ENCODE results near the gene LSM12.
A peak's percentile ranks its signal among the peaks of the same experiment; 100 is the strongest.

Gene LSM12

DNA sequence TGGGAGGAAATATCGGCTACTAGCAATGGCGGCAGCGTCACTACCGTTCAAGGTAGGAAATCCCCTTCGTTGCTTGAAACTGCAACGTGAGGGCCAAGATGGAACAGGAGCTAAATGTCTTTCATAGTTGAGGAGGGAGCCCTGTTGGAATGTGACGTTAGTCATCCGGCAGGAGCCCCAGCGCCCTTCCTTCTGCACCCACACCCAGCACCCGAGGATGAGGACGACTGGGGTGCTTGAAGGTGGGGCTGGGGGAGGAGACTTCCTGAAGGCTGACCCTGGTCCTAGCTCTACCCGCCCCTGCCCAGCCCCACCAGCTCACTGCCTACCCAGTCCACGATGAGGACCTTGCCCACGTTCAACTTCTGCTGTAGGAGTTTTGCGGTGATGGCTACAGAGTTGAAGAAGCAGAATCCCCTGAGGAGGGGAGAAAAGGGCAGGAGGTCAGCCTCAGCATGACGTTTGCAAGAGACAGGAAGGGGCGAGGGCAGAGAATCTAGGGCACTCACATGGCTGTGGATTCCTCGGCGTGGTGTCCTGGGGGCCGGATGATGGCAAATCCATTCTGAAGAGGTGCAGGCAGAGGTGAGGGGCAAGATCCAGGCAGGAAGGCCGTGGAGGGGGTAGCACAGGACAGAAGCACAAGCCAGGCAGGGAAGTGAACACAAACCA, 15.9 kb upstream of the LSM12 start:
- Histone ChIP-seq H3K9ac (ENCODE audit: low read length) (no peak overlapping the region), H3K27me3 (ENCODE audit: control insufficient read depth, insufficient read depth, low read length) (no peaks in the 10 kb centered on the region), H3K36me3 (ENCODE audit: control insufficient read depth, insufficient read depth, low read length) (peaks cover 70% of the 10 kb centered on the region), H3K4me1 (ENCODE audit: control insufficient read depth, insufficient read depth, low read length) (peaks cover 32% of the 10 kb centered on the region), H3K27ac (ENCODE audit: low read depth, low read length) (no peak overlapping the region), H3K4me3 (ENCODE audit: low read depth, low read length) (no peak overlapping the region), H3K9me3 (ENCODE audit: control insufficient read depth, insufficient read depth, low read depth, low read length) (no peaks in the 10 kb centered on the region)

DNA sequence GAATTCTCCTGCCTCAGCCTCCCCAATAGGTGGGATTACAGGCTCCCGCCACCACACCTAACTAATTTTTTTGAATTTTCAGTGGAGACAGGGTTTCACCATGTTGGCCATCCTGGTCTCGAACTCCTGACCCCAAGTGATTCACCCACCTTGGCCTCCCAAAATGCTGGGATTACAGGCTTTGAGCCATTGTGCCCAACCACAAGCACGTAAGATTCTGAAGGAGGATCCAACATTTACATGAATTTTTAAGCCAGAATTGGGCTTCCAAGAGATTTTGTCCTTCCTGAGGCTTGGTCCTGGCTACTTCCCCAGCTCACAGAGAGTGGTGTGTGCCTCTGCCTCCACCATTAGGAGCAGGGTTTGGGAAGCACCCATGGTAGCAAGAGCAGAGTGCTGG, 15.2 kb upstream of the LSM12 start:
- H3K27me3 ChIP-seq (ENCODE audit: control insufficient read depth, insufficient read depth, low read length): no peaks in the 10 kb centered on the region
- no peaks in the 10 kb centered on the region for H3K9me3 ChIP-seq (ENCODE audit: control insufficient read depth, insufficient read depth, low read depth, low read length)
- no peak overlapping the region for H3K9ac ChIP-seq (ENCODE audit: low read length)
- no peak overlapping the region for H3K4me3 ChIP-seq (ENCODE audit: low read depth, low read length)
- peaks cover 78% of the 10 kb centered on the region for H3K36me3 ChIP-seq (ENCODE audit: control insufficient read depth, insufficient read depth, low read length)
- no peak overlapping the region for H3K27ac ChIP-seq (ENCODE audit: low read depth, low read length)
- peaks cover 27% of the 10 kb centered on the region for H3K4me1 ChIP-seq (ENCODE audit: control insufficient read depth, insufficient read depth, low read length)

DNA sequence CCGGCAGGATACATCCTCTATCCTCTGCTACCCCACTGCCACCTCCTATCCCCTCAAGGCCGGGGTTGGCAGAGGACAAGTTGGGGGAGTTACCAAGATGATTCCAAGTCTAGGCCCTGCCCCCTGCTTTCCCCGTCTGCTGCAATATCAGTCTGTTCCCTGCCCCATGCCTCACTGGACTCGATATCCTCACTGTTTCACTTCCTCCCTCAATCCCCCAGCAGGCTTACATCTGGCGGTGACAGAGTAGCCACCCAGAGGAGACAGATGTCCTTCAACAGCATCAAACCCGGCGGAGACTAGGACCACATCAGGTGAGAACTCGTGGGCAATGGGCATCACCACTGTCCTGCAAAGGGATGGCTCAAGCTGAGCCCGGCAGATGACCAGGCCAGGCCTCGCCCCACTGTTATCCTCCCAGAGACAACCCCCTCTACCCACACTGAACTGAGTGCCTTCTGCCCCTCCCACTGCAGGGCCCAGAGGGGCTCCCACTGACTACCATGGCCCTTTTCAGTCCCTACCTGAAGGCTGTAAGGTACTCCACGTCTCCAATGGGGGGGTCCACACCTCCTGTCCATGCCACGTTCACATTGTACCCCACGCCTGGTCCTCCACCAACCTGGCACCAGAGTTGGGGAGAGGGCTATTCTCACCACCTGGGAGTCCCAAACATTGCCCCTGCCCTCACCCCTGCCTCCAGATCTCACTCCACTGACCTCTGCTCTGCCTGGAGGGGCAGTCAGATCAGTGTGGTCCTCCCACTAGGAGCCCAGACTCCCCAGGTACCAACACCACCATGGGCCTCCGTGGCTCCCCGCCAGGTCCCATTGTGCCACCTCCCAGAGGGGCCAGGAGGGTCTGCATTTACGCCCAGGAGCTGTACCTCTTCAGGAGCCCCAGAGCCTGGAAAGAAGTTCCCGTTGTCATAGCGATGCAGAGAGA, 13.7 kb upstream of the LSM12 start:
- Histone ChIP-seq H3K9ac (ENCODE audit: low read length) (no peak overlapping the region), H3K4me3 (ENCODE audit: low read depth, low read length) (no peak overlapping the region), H3K27me3 (ENCODE audit: control insufficient read depth, insufficient read depth, low read length) (no peaks in the 10 kb centered on the region), H3K9me3 (ENCODE audit: control insufficient read depth, insufficient read depth, low read depth, low read length) (no peaks in the 10 kb centered on the region), H3K36me3 (ENCODE audit: control insufficient read depth, insufficient read depth, low read length) (peaks cover 89% of the 10 kb centered on the region), H3K27ac (ENCODE audit: low read depth, low read length) (no peak overlapping the region), H3K4me1 (ENCODE audit: control insufficient read depth, insufficient read depth, low read length) (peaks cover 17% of the 10 kb centered on the region; the same call in 1 of the 2 replicates)

DNA sequence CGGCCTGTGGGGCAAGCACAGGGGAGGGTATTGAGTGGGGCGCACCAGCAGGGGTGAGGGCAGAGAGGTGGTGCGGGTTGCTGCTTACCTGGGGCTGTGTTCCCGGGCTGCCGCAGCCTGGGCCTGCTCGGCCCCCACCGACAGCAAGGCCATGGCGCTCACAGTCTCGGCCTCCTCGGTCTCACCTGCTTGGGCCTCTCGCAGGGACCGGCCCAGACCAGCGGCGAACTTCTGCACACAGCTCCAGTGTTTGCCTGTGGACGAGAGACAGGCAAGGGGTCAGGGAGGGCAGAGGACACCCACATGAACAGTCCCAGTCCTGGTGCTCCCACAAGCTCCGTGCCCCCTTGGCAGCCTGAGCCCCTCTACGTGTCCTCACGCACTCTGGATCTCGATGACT, 11.9 kb upstream of the LSM12 start:
- no peak overlapping the region for H3K4me3 ChIP-seq (ENCODE audit: low read depth, low read length)
- no peaks in the 10 kb centered on the region for H3K27me3 ChIP-seq (ENCODE audit: control insufficient read depth, insufficient read depth, low read length)
- peaks cover 89% of the 10 kb centered on the region for H3K36me3 ChIP-seq (ENCODE audit: control insufficient read depth, insufficient read depth, low read length)
- H3K9me3 ChIP-seq (ENCODE audit: control insufficient read depth, insufficient read depth, low read depth, low read length): no peaks in the 10 kb centered on the region
- peaks cover 4% of the 10 kb centered on the region; the same call in 1 of the 2 replicates for H3K4me1 ChIP-seq (ENCODE audit: control insufficient read depth, insufficient read depth, low read length)
- no peak overlapping the region for H3K9ac ChIP-seq (ENCODE audit: low read length)
- no peak overlapping the region for H3K27ac ChIP-seq (ENCODE audit: low read depth, low read length)

DNA sequence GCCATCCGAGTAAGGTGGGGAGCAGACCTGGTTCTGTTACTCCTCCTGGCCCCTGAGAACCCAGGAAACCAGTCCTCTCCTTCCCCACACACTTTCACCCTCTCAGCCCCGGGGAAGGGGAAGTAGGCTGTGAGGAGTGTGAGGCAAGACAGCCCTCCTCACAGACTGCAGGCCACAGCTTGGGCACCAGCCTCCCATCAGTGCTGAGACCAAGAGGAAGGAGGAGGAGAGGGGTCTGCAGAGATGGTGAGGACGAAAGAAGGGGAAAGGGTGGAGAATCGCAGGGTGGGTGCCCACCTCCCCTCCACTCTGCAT, 11.1 kb upstream of the LSM12 start:
- Histone ChIP-seq H3K27me3 (ENCODE audit: control insufficient read depth, insufficient read depth, low read length) (no peaks in the 10 kb centered on the region), H3K4me3 (ENCODE audit: low read depth, low read length) (no peak overlapping the region), H3K9ac (ENCODE audit: low read length) (no peak overlapping the region), H3K4me1 (ENCODE audit: control insufficient read depth, insufficient read depth, low read length) (peaks cover 4% of the 10 kb centered on the region; the same call in 1 of the 2 replicates), H3K9me3 (ENCODE audit: control insufficient read depth, insufficient read depth, low read depth, low read length) (no peaks in the 10 kb centered on the region), H3K27ac (ENCODE audit: low read depth, low read length) (no peak overlapping the region), H3K36me3 (ENCODE audit: control insufficient read depth, insufficient read depth, low read length) (peaks cover 80% of the 10 kb centered on the region)

DNA sequence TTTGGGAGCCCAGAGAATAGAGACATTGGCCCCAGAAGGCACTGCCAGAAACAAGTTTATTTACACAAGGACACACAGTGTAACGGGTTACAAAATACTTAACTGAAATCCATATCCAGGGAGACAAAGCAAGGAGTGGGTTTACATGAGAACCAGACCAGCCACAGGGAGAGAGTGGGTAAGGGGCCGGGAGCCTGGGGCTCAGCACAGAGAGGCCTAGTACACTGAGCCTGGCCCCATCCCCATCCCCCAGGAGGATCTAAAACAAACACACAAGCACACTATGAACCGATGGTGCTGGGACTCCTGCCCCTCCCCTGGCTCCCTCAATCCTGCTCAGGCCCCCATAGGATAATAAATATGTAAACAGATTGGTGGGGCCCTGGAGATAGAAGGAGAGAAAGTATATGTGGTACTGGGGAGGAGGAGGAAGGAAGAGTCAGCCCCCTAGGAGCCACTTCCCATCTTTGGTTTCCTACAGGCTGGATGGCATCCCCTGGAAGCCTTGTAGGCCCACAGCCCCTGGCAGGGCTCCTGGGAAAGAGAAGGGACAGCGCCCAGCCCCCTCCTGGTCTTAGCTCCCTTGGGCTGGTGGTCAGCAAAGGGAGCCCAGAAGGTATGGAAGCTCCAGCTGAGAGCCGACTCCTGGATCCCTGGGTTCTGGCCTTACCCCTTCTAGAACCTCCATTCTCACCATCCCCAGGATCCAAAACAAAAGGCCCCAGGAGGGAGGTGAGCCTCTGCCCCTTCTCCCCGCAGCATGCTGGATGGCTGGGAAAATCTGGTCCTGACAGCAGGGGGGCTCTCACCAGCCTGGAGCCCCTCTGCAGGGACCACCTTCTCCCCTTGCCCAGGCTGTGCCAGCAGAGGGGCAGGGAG, 10.5 kb upstream of the LSM12 start:
- H3K9me3 ChIP-seq (ENCODE audit: control insufficient read depth, insufficient read depth, low read depth, low read length): no peaks in the 10 kb centered on the region
- H3K36me3 ChIP-seq (ENCODE audit: control insufficient read depth, insufficient read depth, low read length): peaks cover 74% of the 10 kb centered on the region
- H3K9ac ChIP-seq (ENCODE audit: low read length): no peak overlapping the region
- peaks cover 6% of the 10 kb centered on the region for H3K4me1 ChIP-seq (ENCODE audit: control insufficient read depth, insufficient read depth, low read length)
- no peak overlapping the region for H3K4me3 ChIP-seq (ENCODE audit: low read depth, low read length)
- H3K27me3 ChIP-seq (ENCODE audit: control insufficient read depth, insufficient read depth, low read length): no peaks in the 10 kb centered on the region
- no peak overlapping the region for H3K27ac ChIP-seq (ENCODE audit: low read depth, low read length)

DNA sequence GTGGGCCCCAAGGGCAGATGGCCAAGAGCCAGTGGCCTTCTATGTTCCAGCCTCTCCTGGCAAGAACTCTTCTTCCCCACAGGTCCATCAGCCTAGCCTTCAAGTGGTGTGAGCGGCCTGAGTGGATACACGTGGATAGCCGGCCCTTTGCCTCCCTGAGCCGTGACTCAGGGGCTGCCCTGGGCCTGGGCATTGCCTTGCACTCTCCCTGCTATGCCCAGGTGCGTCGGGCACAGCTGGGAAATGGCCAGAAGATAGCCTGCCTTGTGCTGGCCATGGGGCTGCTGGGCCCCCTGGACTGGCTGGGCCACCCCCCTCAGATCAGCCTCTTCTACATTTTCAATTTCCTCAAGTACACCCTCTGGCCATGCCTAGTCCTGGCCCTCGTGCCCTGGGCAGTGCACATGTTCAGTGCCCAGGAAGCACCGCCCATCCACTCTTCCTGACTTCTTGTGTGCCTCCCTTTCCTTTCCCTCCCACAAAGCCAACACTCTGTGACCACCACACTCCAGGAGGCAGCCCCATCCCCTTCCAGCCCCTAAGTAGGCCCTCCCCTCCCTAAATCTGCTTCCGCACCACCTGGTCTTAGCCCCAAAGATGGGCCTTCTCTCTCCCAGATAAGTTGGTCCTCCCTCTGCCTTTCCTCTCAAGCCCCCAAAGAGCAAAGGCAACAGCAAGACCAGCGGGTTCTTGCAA, 9.3 kb upstream of the LSM12 start:
- Histone ChIP-seq H3K4me1 (ENCODE audit: control insufficient read depth, insufficient read depth, low read length) (peaks cover 12% of the 10 kb centered on the region), H3K36me3 (ENCODE audit: control insufficient read depth, insufficient read depth, low read length) (peaks cover 67% of the 10 kb centered on the region), H3K9me3 (ENCODE audit: control insufficient read depth, insufficient read depth, low read depth, low read length) (no peaks in the 10 kb centered on the region), H3K27ac (ENCODE audit: low read depth, low read length) (no peak overlapping the region), H3K4me3 (ENCODE audit: low read depth, low read length) (no peak overlapping the region), H3K27me3 (ENCODE audit: control insufficient read depth, insufficient read depth, low read length) (no peaks in the 10 kb centered on the region), H3K9ac (ENCODE audit: low read length) (no peak overlapping the region)

DNA sequence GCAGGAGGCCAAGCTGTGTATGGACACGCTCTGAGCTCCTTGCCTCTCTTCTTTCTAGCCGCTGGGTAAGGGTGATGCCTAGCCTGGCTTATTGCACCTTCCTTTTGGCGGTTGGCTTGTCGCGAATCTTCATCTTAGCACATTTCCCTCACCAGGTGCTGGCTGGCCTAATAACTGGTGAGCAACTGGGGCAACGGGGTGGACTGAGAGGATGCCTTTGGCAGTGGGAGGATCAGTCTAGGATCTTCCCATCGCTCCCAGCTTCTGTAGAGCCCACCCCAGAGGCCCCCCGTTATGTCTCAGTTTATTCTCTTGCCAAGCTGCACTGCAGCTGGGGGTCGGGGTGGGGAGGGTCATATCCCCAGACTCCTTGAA, 8.4 kb upstream of the LSM12 start:
- H3K4me1 ChIP-seq (ENCODE audit: control insufficient read depth, insufficient read depth, low read length): peaks cover 12% of the 10 kb centered on the region
- H3K36me3 ChIP-seq (ENCODE audit: control insufficient read depth, insufficient read depth, low read length): peaks cover 59% of the 10 kb centered on the region
- no peak overlapping the region for H3K9ac ChIP-seq (ENCODE audit: low read length)
- H3K27ac ChIP-seq (ENCODE audit: low read depth, low read length): no peak overlapping the region
- H3K9me3 ChIP-seq (ENCODE audit: control insufficient read depth, insufficient read depth, low read depth, low read length): no peaks in the 10 kb centered on the region
- no peaks in the 10 kb centered on the region for H3K27me3 ChIP-seq (ENCODE audit: control insufficient read depth, insufficient read depth, low read length)
- H3K4me3 ChIP-seq (ENCODE audit: low read depth, low read length): no peak overlapping the region

DNA sequence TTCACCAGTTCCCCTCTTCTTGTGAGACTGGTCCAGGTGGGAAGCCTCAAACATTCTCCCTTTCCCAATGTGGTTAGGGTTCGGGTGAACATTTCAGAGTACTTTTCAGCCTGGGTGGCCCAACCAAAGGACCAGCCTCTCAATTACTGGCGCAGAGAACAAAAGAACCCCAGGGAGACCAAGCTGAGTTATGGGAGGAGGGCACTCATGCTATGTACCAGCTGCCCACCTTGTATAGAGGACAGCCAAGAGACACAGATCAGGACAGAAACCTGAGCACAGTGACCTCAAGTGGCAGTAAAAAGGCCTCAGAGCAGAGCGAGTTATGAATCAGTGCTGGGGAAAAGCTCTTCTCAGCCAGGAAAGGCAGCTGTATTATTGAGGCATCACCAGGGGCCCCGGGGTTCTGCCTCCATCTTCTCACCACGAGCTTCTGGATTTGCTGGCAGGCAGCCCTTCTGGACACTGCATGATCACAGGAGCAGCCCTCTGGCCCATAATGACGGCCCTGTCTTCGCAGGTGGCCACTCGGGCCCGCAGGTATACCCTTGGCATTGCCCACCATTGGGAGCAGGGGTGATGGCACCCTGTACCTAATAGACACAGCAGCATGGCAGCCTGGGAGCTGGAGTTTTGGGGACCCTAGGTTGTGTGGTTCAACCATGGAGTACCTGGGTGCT, 7.9 kb upstream of the LSM12 start:
- H3K4me1 ChIP-seq (ENCODE audit: control insufficient read depth, insufficient read depth, low read length): peaks cover 12% of the 10 kb centered on the region
- no peaks in the 10 kb centered on the region for H3K27me3 ChIP-seq (ENCODE audit: control insufficient read depth, insufficient read depth, low read length)
- H3K9ac ChIP-seq (ENCODE audit: low read length): no peak overlapping the region
- H3K9me3 ChIP-seq (ENCODE audit: control insufficient read depth, insufficient read depth, low read depth, low read length): no peaks in the 10 kb centered on the region
- H3K27ac ChIP-seq (ENCODE audit: low read depth, low read length): no peak overlapping the region
- no peak overlapping the region for H3K4me3 ChIP-seq (ENCODE audit: low read depth, low read length)
- peaks cover 56% of the 10 kb centered on the region for H3K36me3 ChIP-seq (ENCODE audit: control insufficient read depth, insufficient read depth, low read length)

DNA sequence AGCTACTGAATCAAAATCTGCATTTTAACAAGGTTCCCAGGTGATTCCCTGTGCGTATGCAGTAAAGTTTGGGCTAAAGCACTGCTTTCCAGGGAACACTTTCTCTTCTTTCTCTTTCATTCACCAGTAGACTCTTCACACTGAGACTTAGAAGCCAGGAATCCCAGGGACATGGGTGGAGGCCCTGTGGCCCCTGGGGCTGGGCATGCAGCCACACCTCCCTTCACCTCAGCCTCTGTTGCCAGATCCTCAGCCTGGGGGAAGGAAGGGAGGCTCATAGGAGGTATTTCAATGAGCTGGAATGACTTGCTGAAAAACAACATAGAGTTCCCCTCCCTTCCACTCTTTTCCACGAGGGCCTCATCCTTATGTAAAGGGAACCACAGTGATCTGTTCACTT, 5.3 kb upstream of the LSM12 start:
- Histone ChIP-seq H3K4me3 (ENCODE audit: low read depth, low read length) (peak overlapping the region; percentile 75), H3K9me3 (ENCODE audit: control insufficient read depth, insufficient read depth, low read depth, low read length) (no peaks in the 10 kb centered on the region), H3K27me3 (ENCODE audit: control insufficient read depth, insufficient read depth, low read length) (no peaks in the 10 kb centered on the region), H3K9ac (ENCODE audit: low read length) (peak overlapping the region; percentile 15), H3K36me3 (ENCODE audit: control insufficient read depth, insufficient read depth, low read length) (peaks cover 30% of the 10 kb centered on the region), H3K27ac (ENCODE audit: low read depth, low read length) (no peak overlapping the region), H3K4me1 (ENCODE audit: control insufficient read depth, insufficient read depth, low read length) (peaks cover 18% of the 10 kb centered on the region)

Measured in HUES6 (cell line).